ENCODE measurements around the gene TAMM41.
"Not testable (repeated sequence)": the region's sequence is repeated elsewhere in the genome, so short reads cannot be mapped to it uniquely, and the experiment has no call there.

Gene TAMM41

GRCh38 chr3:11874707-11875106 lies 28.0 kb upstream of the TAMM41 start (continued):
- TF ChIP-seq, protein P1, sequence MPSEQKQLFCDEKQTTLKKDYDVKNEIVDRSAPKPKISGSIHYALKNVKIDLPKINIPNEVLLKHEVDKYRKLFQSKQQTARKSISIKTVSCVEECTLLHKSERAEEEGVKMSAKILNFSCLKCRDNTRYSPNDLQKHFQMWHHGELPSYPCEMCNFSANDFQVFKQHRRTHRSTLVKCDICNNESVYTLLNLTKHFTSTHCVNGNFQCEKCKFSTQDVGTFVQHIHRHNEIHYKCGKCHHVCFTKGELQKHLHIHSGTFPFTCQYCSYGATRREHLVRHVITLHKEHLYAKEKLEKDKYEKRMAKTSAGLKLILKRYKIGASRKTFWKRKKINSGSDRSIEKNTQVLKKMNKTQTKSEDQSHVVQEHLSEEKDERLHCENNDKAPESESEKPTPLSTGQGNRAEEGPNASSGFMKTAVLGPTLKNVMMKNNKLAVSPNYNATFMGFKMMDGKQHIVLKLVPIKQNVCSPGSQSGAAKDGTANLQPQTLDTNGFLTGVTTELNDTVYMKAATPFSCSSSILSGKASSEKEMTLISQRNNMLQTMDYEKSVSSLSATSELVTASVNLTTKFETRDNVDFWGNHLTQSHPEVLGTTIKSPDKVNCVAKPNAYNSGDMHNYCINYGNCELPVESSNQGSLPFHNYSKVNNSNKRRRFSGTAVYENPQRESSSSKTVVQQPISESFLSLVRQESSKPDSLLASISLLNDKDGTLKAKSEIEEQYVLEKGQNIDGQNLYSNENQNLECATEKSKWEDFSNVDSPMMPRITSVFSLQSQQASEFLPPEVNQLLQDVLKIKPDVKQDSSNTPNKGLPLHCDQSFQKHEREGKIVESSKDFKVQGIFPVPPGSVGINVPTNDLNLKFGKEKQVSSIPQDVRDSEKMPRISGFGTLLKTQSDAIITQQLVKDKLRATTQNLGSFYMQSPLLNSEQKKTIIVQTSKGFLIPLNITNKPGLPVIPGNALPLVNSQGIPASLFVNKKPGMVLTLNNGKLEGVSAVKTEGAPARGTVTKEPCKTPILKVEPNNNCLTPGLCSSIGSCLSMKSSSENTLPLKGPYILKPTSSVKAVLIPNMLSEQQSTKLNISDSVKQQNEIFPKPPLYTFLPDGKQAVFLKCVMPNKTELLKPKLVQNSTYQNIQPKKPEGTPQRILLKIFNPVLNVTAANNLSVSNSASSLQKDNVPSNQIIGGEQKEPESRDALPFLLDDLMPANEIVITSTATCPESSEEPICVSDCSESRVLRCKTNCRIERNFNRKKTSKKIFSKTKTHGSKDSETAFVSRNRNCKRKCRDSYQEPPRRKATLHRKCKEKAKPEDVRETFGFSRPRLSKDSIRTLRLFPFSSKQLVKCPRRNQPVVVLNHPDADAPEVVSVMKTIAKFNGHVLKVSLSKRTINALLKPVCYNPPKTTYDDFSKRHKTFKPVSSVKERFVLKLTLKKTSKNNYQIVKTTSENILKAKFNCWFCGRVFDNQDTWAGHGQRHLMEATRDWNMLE (tag by site-specific recombination; conservative IDR thresholded peaks at IDR 0.05; ENCODE audit: low read depth): 0 out of 2 replicates have a peak, but pooled peaks have one; percentile 54
- TF ChIP-seq ZNF555 (tag by site-specific recombination; conservative IDR thresholded peaks at IDR 0.05) (peak; percentile 20; the same call in 1 of the 2 replicates), ZNF394 (tag by site-specific recombination; IDR thresholded peaks at IDR 0.05; ENCODE audit: borderline replicate concordance) (peak; percentile 73; the same call in 1 of the 2 replicates), ZNF140 (tag by site-specific recombination; IDR thresholded peaks at IDR 0.05) (peak; percentile 18; the same call in 1 of the 2 replicates)

DNA sequence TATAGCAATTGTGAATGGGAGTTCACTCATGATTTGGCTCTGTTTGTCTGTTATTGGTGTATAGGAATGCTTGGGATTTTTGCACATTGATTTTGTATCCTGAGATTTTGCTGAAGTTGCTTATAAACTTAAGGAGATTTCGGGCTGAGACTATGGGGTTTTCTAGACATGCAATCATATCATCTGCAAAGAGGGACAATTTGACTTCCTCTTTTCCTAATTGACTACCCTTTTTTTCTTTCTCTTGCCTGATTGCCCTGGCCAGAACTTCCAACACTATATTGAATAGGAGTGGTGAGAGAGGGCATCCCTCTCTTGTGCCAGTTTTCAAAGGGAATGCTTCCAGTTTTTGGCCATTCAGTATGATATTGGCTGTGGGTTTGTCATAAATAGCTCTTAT lies 17.1 kb upstream of the TAMM41 start:
- CTCF ChIA-PET; H3K27ac ChIP-seq (ENCODE audit: extremely low read depth, low read depth, low read length); H3K4me1 ChIP-seq (ENCODE audit: control insufficient read depth, insufficient read depth, low read length); POLR2A ChIA-PET; H3K36me3 ChIP-seq (ENCODE audit: control insufficient read depth in 2 of 2, insufficient read depth in 1 of 2, low read length in 2 of 2); H3K9me3 ChIP-seq (ENCODE audit: control insufficient read depth, insufficient read depth, low read depth, low read length); H3K4me3 ChIP-seq (ENCODE audit: low read depth, low read length): not testable (repeated sequence)

DNA sequence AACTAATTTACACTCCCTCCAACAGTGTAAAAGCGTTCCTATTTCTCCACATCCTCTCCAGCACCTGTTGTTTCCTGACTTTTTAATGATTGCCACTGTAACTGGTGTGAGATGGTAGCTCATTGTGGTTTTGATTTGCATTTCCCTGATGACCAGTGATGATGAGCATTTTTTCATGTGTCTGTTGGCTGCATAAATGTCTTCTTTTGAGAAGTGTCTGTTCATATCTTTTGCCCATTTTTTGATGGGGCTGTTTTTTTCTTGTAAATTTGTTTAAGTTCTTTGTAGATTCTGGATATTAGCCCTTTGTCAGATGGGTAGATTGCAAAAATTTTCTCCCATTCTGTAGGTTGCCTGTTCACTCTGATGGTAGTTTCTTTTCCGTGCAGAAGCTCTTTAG lies 15.9 kb upstream of the TAMM41 start:
- peak; percentile 41 for TF ChIP-seq SCRT2 (tag by site-specific recombination; IDR thresholded peaks at IDR 0.05)
- CTCF ChIA-PET, POLR2A ChIA-PET: not testable (repeated sequence)

DNA sequence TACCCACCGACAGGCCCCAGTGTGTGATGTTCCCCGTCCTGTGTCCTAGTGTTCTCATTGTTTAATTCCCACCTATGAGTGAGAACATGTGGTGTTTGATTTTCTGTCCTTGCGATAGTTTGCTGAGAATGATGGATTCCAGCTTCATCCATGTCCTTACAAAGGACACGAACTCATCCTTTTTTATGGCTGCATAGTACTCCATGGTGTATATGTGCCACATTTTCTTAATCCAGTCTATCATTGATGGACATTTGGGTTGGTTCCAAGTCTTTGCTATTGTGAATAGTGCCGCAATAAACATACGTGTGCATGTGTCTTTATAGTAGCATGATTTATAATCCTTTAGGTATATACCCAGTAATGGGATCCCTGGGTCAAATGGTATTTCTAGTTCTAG lies 15.5 kb upstream of the TAMM41 start:
- H3K27ac ChIP-seq (ENCODE audit: extremely low read depth, low read depth, low read length); H3K36me3 ChIP-seq (ENCODE audit: control insufficient read depth in 2 of 2, insufficient read depth in 1 of 2, low read length in 2 of 2); H3K4me3 ChIP-seq (ENCODE audit: low read depth, low read length); H3K4me1 ChIP-seq (ENCODE audit: control insufficient read depth, insufficient read depth, low read length); H3K9me3 ChIP-seq (ENCODE audit: control insufficient read depth, insufficient read depth, low read depth, low read length); CTCF ChIA-PET; POLR2A ChIA-PET: not testable (repeated sequence)
- TF ChIP-seq ZNF146 (tag by site-specific recombination; IDR thresholded peaks at IDR 0.05) (peak; percentile 79), ZNF280D (tag by site-specific recombination; IDR thresholded peaks at IDR 0.05) (0 out of 2 replicates have a peak, but pooled peaks have one; percentile 58)

More for the DNA sequence above, 15.9 kb upstream of the TAMM41 start:
- not testable (repeated sequence) for H3K36me3 ChIP-seq (ENCODE audit: control insufficient read depth in 2 of 2, insufficient read depth in 1 of 2, low read length in 2 of 2); H3K4me1 ChIP-seq (ENCODE audit: control insufficient read depth, insufficient read depth, low read length); H3K4me3 ChIP-seq (ENCODE audit: low read depth, low read length); H3K9me3 ChIP-seq (ENCODE audit: control insufficient read depth, insufficient read depth, low read depth, low read length); H3K27ac ChIP-seq (ENCODE audit: extremely low read depth, low read depth, low read length)

GRCh38 chr3:11860213-11860612 lies 13.5 kb upstream of the TAMM41 start:
- H3K27ac ChIP-seq (ENCODE audit: extremely low read depth, low read depth, low read length); H3K36me3 ChIP-seq (ENCODE audit: control insufficient read depth in 2 of 2, insufficient read depth in 1 of 2, low read length in 2 of 2); H3K4me3 ChIP-seq (ENCODE audit: low read depth, low read length); H3K4me1 ChIP-seq (ENCODE audit: control insufficient read depth, insufficient read depth, low read length); H3K9me3 ChIP-seq (ENCODE audit: control insufficient read depth, insufficient read depth, low read depth, low read length); POLR2A ChIA-PET: not testable (repeated sequence)
- CTCF ChIA-PET: interaction anchor here (1.0 kb wide), 1 partner anchor 84 kb away, joined by 3 read pairs; no protein-coding TSS in a partner anchor

All from HEK293 (cell line).